Measurements from ENCODE around the gene ITPRIP. TPM values are rescaled to one million over a fixed set of nuclear protein-coding genes. Genes with fewer than 3 reads are reported as not detected.

Gene ITPRIP
- total and polyA plus RNA-seq, 8 donors: 16.6 to 29.2 (median 17.9) TPM

- Histone ChIP-seq H3K4me3 (no peak overlapping the region), H3K9me3 (no peaks in the 10 kb centered on the region), H3K4me1 (peaks cover 15 to 82% of the 10 kb centered on the region in 2 donors), H3K27ac (peak overlapping the region; percentile 56 to 96), H3K27me3 (no peaks in the 10 kb centered on the region), H3K36me3 (no peaks in the 10 kb centered on the region)
- ATAC-seq (peak; percentile 59), DNase-seq (peak in 1 of 4 donors; percentile 65)
- TF ChIP-seq, protein P1, sequence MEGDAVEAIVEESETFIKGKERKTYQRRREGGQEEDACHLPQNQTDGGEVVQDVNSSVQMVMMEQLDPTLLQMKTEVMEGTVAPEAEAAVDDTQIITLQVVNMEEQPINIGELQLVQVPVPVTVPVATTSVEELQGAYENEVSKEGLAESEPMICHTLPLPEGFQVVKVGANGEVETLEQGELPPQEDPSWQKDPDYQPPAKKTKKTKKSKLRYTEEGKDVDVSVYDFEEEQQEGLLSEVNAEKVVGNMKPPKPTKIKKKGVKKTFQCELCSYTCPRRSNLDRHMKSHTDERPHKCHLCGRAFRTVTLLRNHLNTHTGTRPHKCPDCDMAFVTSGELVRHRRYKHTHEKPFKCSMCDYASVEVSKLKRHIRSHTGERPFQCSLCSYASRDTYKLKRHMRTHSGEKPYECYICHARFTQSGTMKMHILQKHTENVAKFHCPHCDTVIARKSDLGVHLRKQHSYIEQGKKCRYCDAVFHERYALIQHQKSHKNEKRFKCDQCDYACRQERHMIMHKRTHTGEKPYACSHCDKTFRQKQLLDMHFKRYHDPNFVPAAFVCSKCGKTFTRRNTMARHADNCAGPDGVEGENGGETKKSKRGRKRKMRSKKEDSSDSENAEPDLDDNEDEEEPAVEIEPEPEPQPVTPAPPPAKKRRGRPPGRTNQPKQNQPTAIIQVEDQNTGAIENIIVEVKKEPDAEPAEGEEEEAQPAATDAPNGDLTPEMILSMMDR (IDR thresholded peaks at IDR 0.05): no peak
- intact Hi-C loops (cut with DNase I): loop anchor here in 1 of 2 donors (5.0 kb wide), 1 partner anchor 52 kb away; no protein-coding TSS in a partner anchor
Measured at GRCh38 chr10:104349623-104350126, 11.4 kb upstream of the ITPRIP start.

- intact Hi-C loops (cut with DNase I): no loop called here
- no peak for DNase-seq
- Histone ChIP-seq H3K4me3 (no peak overlapping the region), H3K4me1 (peaks cover 11 to 72% of the 10 kb centered on the region in 2 donors), H3K27me3 (no peaks in the 10 kb centered on the region), H3K9me3 (no peaks in the 10 kb centered on the region), H3K36me3 (no peaks in the 10 kb centered on the region), H3K27ac (peak overlapping the region in 1 of 2 donors; percentile 96)
- TF ChIP-seq, protein P1 (IDR thresholded peaks at IDR 0.05): no peak
- ATAC-seq: peak; percentile 2
Measured at GRCh38 chr10:104348601-104349000, 10.3 kb upstream of the ITPRIP start.

DNA sequence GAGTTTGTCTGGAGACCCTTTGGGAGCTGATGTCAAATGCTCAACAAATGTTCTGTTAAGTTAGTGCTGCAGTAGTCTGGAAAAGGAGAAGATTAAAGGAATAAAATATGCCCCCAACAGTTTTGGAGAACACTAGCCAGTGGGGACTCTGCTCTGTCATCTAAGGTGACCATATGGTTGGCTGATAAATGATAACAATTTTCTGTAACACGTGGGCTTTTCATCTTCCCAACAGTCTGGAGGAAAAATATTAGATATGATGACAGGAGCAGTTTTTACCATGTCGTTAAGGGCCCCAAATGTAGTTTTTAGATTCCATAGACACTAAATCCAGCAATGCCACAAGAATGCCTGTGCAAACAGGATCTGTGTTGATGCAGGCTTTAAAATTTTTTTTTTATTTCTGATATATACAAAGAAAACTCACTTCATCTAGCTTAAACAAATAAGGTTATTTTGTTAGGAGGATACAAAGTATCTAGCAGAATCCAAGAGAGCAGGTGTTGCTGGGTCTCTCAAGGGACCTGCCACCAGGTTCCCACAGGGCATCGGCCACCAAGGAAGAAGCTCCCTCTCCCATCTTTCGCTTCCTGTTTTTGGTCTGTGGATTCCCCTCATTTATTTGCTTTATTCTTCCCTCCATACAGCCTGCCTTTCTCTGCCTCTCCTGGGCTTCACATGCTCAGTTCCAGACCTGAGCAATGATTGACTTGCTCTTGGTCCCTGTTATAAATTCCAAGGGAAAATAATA, 9.2 kb upstream of the ITPRIP start:
- Histone ChIP-seq H3K27ac (no peak overlapping the region), H3K9me3 (no peaks in the 10 kb centered on the region), H3K27me3 (no peaks in the 10 kb centered on the region), H3K36me3 (no peaks in the 10 kb centered on the region), H3K4me1 (peaks cover 6 to 62% of the 10 kb centered on the region in 2 donors), H3K4me3 (no peak overlapping the region)
- TF ChIP-seq, protein P1 (IDR thresholded peaks at IDR 0.05): no peak
- ATAC-seq: no peak
- DNase-seq: no peak
- intact Hi-C loops (cut with DNase I): no loop called here

DNA sequence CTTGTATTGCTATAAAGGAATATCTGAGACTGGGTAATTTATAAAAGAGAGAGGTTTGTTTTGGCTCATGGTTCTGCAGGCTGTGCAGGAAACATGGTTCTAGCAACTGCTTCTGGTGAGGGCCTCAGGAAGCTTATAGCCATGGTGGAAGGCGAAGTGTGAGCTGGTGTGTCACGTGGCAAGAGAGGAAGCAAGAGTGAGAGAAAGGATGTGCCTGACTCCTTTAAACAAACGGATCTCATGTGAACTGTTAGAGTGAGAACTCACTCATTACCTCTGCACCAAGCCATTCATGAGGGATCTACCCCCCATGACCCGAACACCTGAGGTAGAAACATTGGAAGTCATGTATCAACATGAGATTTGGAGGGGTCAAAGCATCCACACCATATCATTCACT, 7.7 kb upstream of the ITPRIP start:
- Histone ChIP-seq H3K9me3 (no peaks in the 10 kb centered on the region), H3K27ac (peak overlapping the region in 1 of 2 donors; percentile 43), H3K4me1 (peaks cover 4 to 47% of the 10 kb centered on the region in 2 donors), H3K27me3 (no peaks in the 10 kb centered on the region), H3K4me3 (no peak overlapping the region), H3K36me3 (no peaks in the 10 kb centered on the region)
- DNase-seq: no peak
- TF ChIP-seq, protein P1 (IDR thresholded peaks at IDR 0.05): no peak
- intact Hi-C loops (cut with DNase I): no loop called here
- no peak for ATAC-seq

DNA sequence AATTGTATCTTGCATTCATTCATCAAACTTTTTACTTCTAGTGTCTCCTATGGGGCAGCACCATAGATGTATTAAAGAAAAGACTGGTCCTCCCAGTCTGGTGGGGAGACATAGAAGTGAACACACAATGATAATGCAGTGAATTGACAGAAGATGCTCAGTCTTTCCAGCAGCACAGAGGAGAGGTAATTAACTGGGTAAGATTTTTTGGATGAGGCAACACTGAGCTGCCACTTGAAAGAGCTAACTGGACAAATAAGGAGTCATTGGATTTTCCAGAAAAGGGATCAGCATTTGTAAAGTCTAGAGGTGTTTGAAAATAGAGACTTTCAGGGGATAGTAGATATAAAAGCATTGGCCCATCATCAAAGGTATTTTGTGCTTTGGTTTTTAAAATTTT, 7.2 kb upstream of the ITPRIP start:
- Histone ChIP-seq H3K4me1 (peaks cover 7 to 46% of the 10 kb centered on the region in 2 donors), H3K27ac (peak overlapping the region in 1 of 2 donors; percentile 43), H3K27me3 (no peaks in the 10 kb centered on the region), H3K36me3 (no peaks in the 10 kb centered on the region), H3K4me3 (no peak overlapping the region), H3K9me3 (no peaks in the 10 kb centered on the region)
- DNase-seq: no peak
- TF ChIP-seq, protein P1 (IDR thresholded peaks at IDR 0.05): no peak
- no peak for ATAC-seq
- intact Hi-C loops (cut with DNase I): no loop called here

All from left lung (tissue), 10 donors.